Erythroblast (primary cell): ENCODE data around the gene SELENOI.

Experiments
- GATA1 ChIP-seq: IDR thresholded peaks from 2 replicates; pipeline ENCODE4 v1.6.1; 2011; ENCODE audit warnings: low read depth, mild to moderate bottlenecking, control low read depth, low read length, moderate library complexity
- POLR2A ChIP-seq: IDR thresholded peaks from 2 replicates; pipeline ENCODE4 v1.6.1; 2011; ENCODE audit warnings: mild to moderate bottlenecking, low read length

DNA sequence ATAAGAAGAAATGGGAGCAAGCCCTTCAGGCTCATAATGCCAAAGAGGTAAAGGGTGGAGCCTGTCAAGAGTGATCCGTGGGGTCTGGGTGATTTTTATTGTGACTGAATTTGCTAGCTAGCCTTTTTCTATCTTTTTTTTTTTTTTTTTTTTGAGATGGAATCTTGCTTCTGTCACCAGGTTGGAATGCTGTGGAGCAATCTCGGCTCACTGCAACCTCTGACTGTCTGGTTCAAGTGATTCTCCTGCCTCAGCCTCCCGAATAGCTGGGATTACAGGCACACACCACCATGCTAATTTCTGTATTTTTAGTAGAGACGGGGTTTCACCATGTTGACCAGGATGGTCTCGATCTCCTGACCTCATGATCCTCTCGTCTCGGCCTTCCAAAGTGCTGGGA lies 84.9 kb downstream of the SELENOI start:
- TF ChIP-seq POLR2A (no peak), GATA1 (no peak)
